KMS-11 (cell line): ENCODE measurements around the gene ACSM5.
"Not testable (repeated sequence)": the region's sequence is repeated elsewhere in the genome, so short reads cannot be mapped to it uniquely, and the experiment has no call there.

Experiments used
- H2AFZ ChIP-seq: fragments of 200-600 bp; sonication (generic); 2 replicates; pipeline ENCODE4 v1.6.1; 2016; ENCODE audit warnings: antibody characterized with exemption, mixed run types, low read depth
- H3K27ac ChIP-seq: fragments of 200-600 bp; sonication (generic); 2 replicates; pipeline ENCODE4 v1.6.1; 2016; ENCODE audit warnings: mild to moderate bottlenecking, mixed run types
- H3K27me3 ChIP-seq: fragments of 200-600 bp; sonication (generic); 2 replicates; pipeline ENCODE4 v1.6.1; 2017; ENCODE audit warnings: mild to moderate bottlenecking, low read depth, mixed run types, moderate library complexity; ENCODE audit not compliant: insufficient read depth
- H3K36me3 ChIP-seq: fragments of 200-600 bp; sonication (generic); 2 replicates; pipeline ENCODE4 v1.6.1; 2017; ENCODE audit warnings: mild to moderate bottlenecking, mixed run types; ENCODE audit not compliant: insufficient read depth
- H3K4me1 ChIP-seq: fragments of 200-600 bp; sonication (generic); 2 replicates; pipeline ENCODE4 v1.6.1; 2016; ENCODE audit warnings: mild to moderate bottlenecking, low read depth, mixed run types; ENCODE audit not compliant: poor library complexity, severe bottlenecking
- H3K4me2 ChIP-seq: fragments of 200-600 bp; sonication (generic); 2 replicates; pipeline ENCODE4 v1.7.0; 2016; ENCODE audit warnings: mild to moderate bottlenecking, mixed run types
- H3K4me3 ChIP-seq: fragments of 200-600 bp; sonication (generic); IDR thresholded peaks from 2 replicates; pipeline ENCODE4 v1.6.1; 2017; ENCODE audit warnings: low read depth, low read length, mixed read lengths; ENCODE audit not compliant: insufficient read depth
- H3K79me2 ChIP-seq: fragments of 200-600 bp; sonication (generic); 2 replicates; pipeline ENCODE4 v1.6.1; 2016; ENCODE audit warnings: low read depth, mixed run types; ENCODE audit not compliant: insufficient read depth
- H3K9ac ChIP-seq: fragments of 200-600 bp; sonication (generic); 2 replicates; pipeline ENCODE4 v1.6.1; 2016; ENCODE audit warnings: mild to moderate bottlenecking, mixed run types
- H4K20me1 ChIP-seq: fragments of 200-600 bp; sonication (generic); 2 replicates; pipeline ENCODE4 v1.6.1; 2016; ENCODE audit warnings: mild to moderate bottlenecking, mixed run types; ENCODE audit not compliant: insufficient read depth
- CTCF ChIP-seq: fragments of 200-600 bp; sonication (generic); conservative IDR thresholded peaks from 2 replicates; pipeline ENCODE4 v1.6.1; 2017; ENCODE audit warnings: low read depth, mild to moderate bottlenecking, antibody characterized with exemption, low read length, moderate library complexity, mixed read lengths

ACSM5 gene

GRCh38 chr16:20441191-20441590, 31.9 kb downstream of the ACSM5 start:
- no peak overlapping the region for H2AFZ ChIP-seq
- TF ChIP-seq CTCF: no peak
- H3K27ac ChIP-seq: no peak overlapping the region

GRCh38 chr16:20441859-20442258, 32.5 kb downstream of the ACSM5 start:
- not testable (repeated sequence) for H3K4me3 ChIP-seq, H2AFZ ChIP-seq, H3K9ac ChIP-seq, H3K4me2 ChIP-seq, H3K79me2 ChIP-seq, H4K20me1 ChIP-seq, H3K27me3 ChIP-seq, H3K4me1 ChIP-seq, H3K27ac ChIP-seq, H3K36me3 ChIP-seq

More at GRCh38 chr16:20441191-20441590, 31.9 kb downstream of the ACSM5 start:
- Histone ChIP-seq H3K4me2 (no peak overlapping the region), H3K36me3 (no peaks in the 10 kb centered on the region), H4K20me1 (no peaks in the 10 kb centered on the region), H3K79me2 (no peaks in the 10 kb centered on the region), H3K9ac (no peak overlapping the region), H3K4me3 (no peak overlapping the region), H3K4me1 (no peaks in the 10 kb centered on the region), H3K27me3 (no peaks in the 10 kb centered on the region)

GRCh38 chr16:20446652-20447393, 37.5 kb downstream of the ACSM5 start:
- not testable (repeated sequence) for H3K4me2 ChIP-seq, H3K36me3 ChIP-seq, H3K9ac ChIP-seq, H3K27ac ChIP-seq, H2AFZ ChIP-seq, H3K27me3 ChIP-seq, H4K20me1 ChIP-seq, H3K4me1 ChIP-seq, H3K4me3 ChIP-seq, H3K79me2 ChIP-seq

- not testable (repeated sequence) for H3K27ac ChIP-seq, H3K36me3 ChIP-seq, H4K20me1 ChIP-seq, H3K4me1 ChIP-seq, H2AFZ ChIP-seq, H3K27me3 ChIP-seq, H3K79me2 ChIP-seq, H3K4me3 ChIP-seq, H3K9ac ChIP-seq, H3K4me2 ChIP-seq
Measured at GRCh38 chr16:20451364-20451763, 42.0 kb downstream of the ACSM5 start, which contains the start of gene ACSM2A. ACSM2A (plus strand) TSS chr16:20451521; CDS start chr16:20460115, 8,594 bp downstream.

- H3K36me3 ChIP-seq, H3K27me3 ChIP-seq, H4K20me1 ChIP-seq, H3K79me2 ChIP-seq, H3K27ac ChIP-seq, H3K4me3 ChIP-seq, H3K4me1 ChIP-seq, H2AFZ ChIP-seq, H3K9ac ChIP-seq, H3K4me2 ChIP-seq: not testable (repeated sequence)
Measured at GRCh38 chr16:20453633-20454032, 44.3 kb downstream of the ACSM5 start.

- H3K4me1 ChIP-seq, H4K20me1 ChIP-seq, H3K27ac ChIP-seq, H3K27me3 ChIP-seq, H3K79me2 ChIP-seq, H2AFZ ChIP-seq, H3K9ac ChIP-seq, H3K4me2 ChIP-seq, H3K36me3 ChIP-seq, H3K4me3 ChIP-seq: not testable (repeated sequence)
Measured at GRCh38 chr16:20459227-20459626, 49.9 kb downstream of the ACSM5 start.

- not testable (repeated sequence) for H2AFZ ChIP-seq, H4K20me1 ChIP-seq, H3K27ac ChIP-seq, H3K9ac ChIP-seq, H3K27me3 ChIP-seq, H3K79me2 ChIP-seq, H3K4me1 ChIP-seq, H3K4me2 ChIP-seq, H3K4me3 ChIP-seq, H3K36me3 ChIP-seq
Measured at GRCh38 chr16:20460313-20460712, 51.0 kb downstream of the ACSM5 start.

GRCh38 chr16:20468954-20469353, 59.6 kb downstream of the ACSM5 start:
- not testable (repeated sequence) for H4K20me1 ChIP-seq, H3K79me2 ChIP-seq, H3K9ac ChIP-seq, H3K27ac ChIP-seq, H3K4me1 ChIP-seq, H2AFZ ChIP-seq, H3K4me3 ChIP-seq, H3K27me3 ChIP-seq, H3K36me3 ChIP-seq, H3K4me2 ChIP-seq

GRCh38 chr16:20469930-20470329, 60.6 kb downstream of the ACSM5 start:
- not testable (repeated sequence) for H4K20me1 ChIP-seq, H3K27me3 ChIP-seq, H3K4me2 ChIP-seq, H3K4me1 ChIP-seq, H3K27ac ChIP-seq, H3K79me2 ChIP-seq, H3K9ac ChIP-seq, H3K36me3 ChIP-seq, H3K4me3 ChIP-seq, H2AFZ ChIP-seq

GRCh38 chr16:20470732-20471131, 61.4 kb downstream of the ACSM5 start:
- not testable (repeated sequence) for H3K4me3 ChIP-seq, H3K4me1 ChIP-seq, H3K36me3 ChIP-seq, H3K9ac ChIP-seq, H4K20me1 ChIP-seq, H3K79me2 ChIP-seq, H3K4me2 ChIP-seq, H3K27me3 ChIP-seq, H3K27ac ChIP-seq, H2AFZ ChIP-seq
